SK-N-SH treated with all-trans-retinoic acid at 6 μM for 48 hours (cell line): ENCODE measurements around the gene MUSTN1.
A peak's percentile ranks its signal among the peaks of the same experiment; 100 is the strongest.

Experiments used
- ATAC-seq: fragments of 200-7000 bp; cut with Tn5 transposase; 3 replicates; pipeline ENCODE4 v1.9.1; 2020; ENCODE audit warnings: mild to moderate bottlenecking, moderate library complexity
- ARNTL ChIP-seq: fragments of 450-650 bp; formaldehyde crosslinking; IDR thresholded peaks from 2 replicates; pipeline ENCODE4 v1.5.0; 2020; ENCODE audit warnings: low read depth, mild to moderate bottlenecking, moderate library complexity, borderline replicate concordance
- BACH2 ChIP-seq: fragments of 250-450 bp; sonication (Bioruptor Pico); IDR thresholded peaks from 2 replicates; pipeline ENCODE4 v1.9.0; 2021; ENCODE audit warnings: mild to moderate bottlenecking, borderline replicate concordance
- CREB5 ChIP-seq: fragments of 250-450 bp; sonication (Bioruptor Pico); IDR thresholded peaks from 2 replicates; pipeline ENCODE4 v1.5.1; 2020; ENCODE audit warnings: low read depth, mild to moderate bottlenecking, moderate library complexity
- CSDC2 ChIP-seq: fragments of 250-450 bp; sonication (Bioruptor Pico); IDR thresholded peaks from 2 replicates; pipeline ENCODE4 v1.5.0; 2020; ENCODE audit warnings: mild to moderate bottlenecking, moderate library complexity
- CSRNP3 ChIP-seq: fragments of 250-450 bp; sonication (Bioruptor Pico); IDR thresholded peaks from 2 replicates; pipeline ENCODE4 v1.5.1; 2021; ENCODE audit warnings: mild to moderate bottlenecking, moderate library complexity
- GLIS3 ChIP-seq: fragments of 250-450 bp; sonication (Bioruptor Pico); IDR thresholded peaks from 2 replicates; pipeline ENCODE4 v1.5.0; 2020; ENCODE audit warnings: mild to moderate bottlenecking, moderate library complexity
- ISL1 ChIP-seq: fragments of 250-450 bp; sonication (Bioruptor Pico); IDR thresholded peaks from 2 replicates; pipeline ENCODE4 v2.1.2; 2022; ENCODE audit warnings: mild to moderate bottlenecking, moderate library complexity
- OSR1 ChIP-seq: fragments of 250-450 bp; sonication (Bioruptor Pico); IDR thresholded peaks from 2 replicates; pipeline ENCODE4 v1.8.0; 2022; ENCODE audit warnings: moderate library complexity, mild to moderate bottlenecking, inconsistent platforms
- PATZ1 ChIP-seq: fragments of 250-450 bp; sonication (Bioruptor Pico); IDR thresholded peaks from 2 replicates; pipeline ENCODE4 v1.8.0; 2020; ENCODE audit warnings: mild to moderate bottlenecking, moderate library complexity, borderline replicate concordance
- POU6F1 ChIP-seq: fragments of 250-450 bp; sonication (Bioruptor Pico); IDR thresholded peaks from 2 replicates; pipeline ENCODE4 v1.8.0; 2021; ENCODE audit warnings: low read depth, mild to moderate bottlenecking, moderate library complexity, borderline replicate concordance
- RARB ChIP-seq: fragments of 250-450 bp; sonication (Bioruptor Pico); IDR thresholded peaks from 2 replicates; pipeline ENCODE4 v1.8.0; 2021; ENCODE audit warnings: mild to moderate bottlenecking, moderate library complexity
- SNAI2 ChIP-seq: fragments of 250-450 bp; sonication (Bioruptor Pico); IDR thresholded peaks from 2 replicates; pipeline ENCODE4 v1.5.0; 2020; ENCODE audit warnings: mild to moderate bottlenecking, moderate library complexity
- TCF4 ChIP-seq: fragments of 250-450 bp; sonication (Bioruptor Pico); IDR thresholded peaks from 2 replicates; pipeline ENCODE4 v1.8.0; 2021; ENCODE audit warnings: mild to moderate bottlenecking, moderate library complexity, borderline replicate concordance
- TOX ChIP-seq: fragments of 250-450 bp; sonication (Bioruptor Pico); IDR thresholded peaks from 2 replicates; pipeline ENCODE4 v1.8.0; 2021; ENCODE audit warnings: mild to moderate bottlenecking, moderate library complexity, borderline replicate concordance
- TSHZ2 ChIP-seq: fragments of 250-450 bp; sonication (Bioruptor Pico); IDR thresholded peaks from 2 replicates; pipeline ENCODE4 v1.5.0; 2020; ENCODE audit warnings: mild to moderate bottlenecking, moderate library complexity
- ZC3H10 ChIP-seq: fragments of 250-450 bp; sonication (Bioruptor Pico); IDR thresholded peaks from 2 replicates; pipeline ENCODE4 v1.5.1; 2021; ENCODE audit warnings: mild to moderate bottlenecking, moderate library complexity
- ZFP30 ChIP-seq: fragments of 450-650 bp; formaldehyde crosslinking; IDR thresholded peaks from 2 replicates; pipeline ENCODE4 v1.5.0; 2022; ENCODE audit warnings: mild to moderate bottlenecking, moderate library complexity
- ZNF565 ChIP-seq: fragments of 450-650 bp; formaldehyde crosslinking; conservative IDR thresholded peaks from 2 replicates; pipeline ENCODE4 v1.5.0; 2020; ENCODE audit warnings: low read depth, mild to moderate bottlenecking, moderate library complexity
- ZNF70 ChIP-seq: fragments of 450-650 bp; formaldehyde crosslinking; IDR thresholded peaks from 2 replicates; pipeline ENCODE4 v1.5.0; 2020; ENCODE audit warnings: mild to moderate bottlenecking, moderate library complexity
- ZNF8 ChIP-seq: fragments of 450-650 bp; formaldehyde crosslinking; IDR thresholded peaks from 2 replicates; pipeline ENCODE4 v1.5.0; 2020; ENCODE audit warnings: mild to moderate bottlenecking, moderate library complexity

The MUSTN1 gene

GRCh38 chr3:52819936-52820335, 14.9 kb downstream of the MUSTN1 start:
- ATAC-seq: peak; percentile 41; the same call in 2 of the 3 replicates
- TF ChIP-seq ZFP30 (CRISPR knock-in tag) (no peak), ZC3H10 (no peak), TOX (CRISPR knock-in tag) (no peak), CREB5 (CRISPR knock-in tag) (no peak), TSHZ2 (no peak)

GRCh38 chr3:52817860-52818259, 17.0 kb downstream of the MUSTN1 start:
- no peak for TF ChIP-seq OSR1 (CRISPR knock-in tag)
- no peak for TF ChIP-seq ARNTL (CRISPR knock-in tag)
- no peak for TF ChIP-seq ZNF565
- no peak for TF ChIP-seq PATZ1 (CRISPR knock-in tag)
- TF ChIP-seq ZFP30 (CRISPR knock-in tag): no peak
- no peak for TF ChIP-seq ZC3H10
- no peak for TF ChIP-seq GLIS3 (CRISPR knock-in tag)
- no peak for TF ChIP-seq RARB (CRISPR knock-in tag)
- TF ChIP-seq ZNF8 (CRISPR knock-in tag): no peak
- no peak for TF ChIP-seq TOX (CRISPR knock-in tag)
- no peak for TF ChIP-seq TCF4
- TF ChIP-seq BACH2: no peak
- no peak for TF ChIP-seq ZNF70 (CRISPR knock-in tag)
- TF ChIP-seq POU6F1 (CRISPR knock-in tag): no peak
- TF ChIP-seq CREB5 (CRISPR knock-in tag): no peak
- no peak for TF ChIP-seq CSDC2 (CRISPR knock-in tag)
- no peak for TF ChIP-seq TSHZ2
- TF ChIP-seq ISL1: no peak
- TF ChIP-seq SNAI2 (CRISPR knock-in tag): no peak
- no peak for TF ChIP-seq CSRNP3 (CRISPR knock-in tag)
- TF ChIP-seq, all 23 proteins: peak for 0
- no peak for ATAC-seq
